Activated naive CD8-positive, alpha-beta T cell treated with anti-CD3 and anti-CD28 coated beads, Interleukin-2, amount 50 U/mL, for 16 hours (primary cell): Measurements from ENCODE around the gene DCAF15.
A peak's percentile ranks its signal among the peaks of the same experiment; 100 is the strongest.
"Not testable (repeated sequence)": the region's sequence is repeated elsewhere in the genome, so short reads cannot be mapped to it uniquely, and the experiment has no call there.

Source experiments
- DNase-seq: peaks from one replicate; pipeline ENCODE4 v3.0.0-alpha.2; 2020; ENCODE audit warnings: low read depth, low spot score

The DCAF15 gene

GRCh38 chr19:13952154-13952930 is at the start of gene DCAF15:
DCAF15 (plus strand) TSS chr19:13952509; CDS start chr19:13952513, 4 bp downstream.
- peak; percentile 96 for DNase-seq

GRCh38 chr19:13902993-13903555 is 49.2 kb upstream of the DCAF15 start:
- no peak for DNase-seq

- peak; percentile 95 for DNase-seq
Observed at GRCh38 chr19:13905634-13906520, 46.4 kb upstream of the DCAF15 start, which contains the start of the genes BRME1 and CC2D1A. BRME1 (minus strand) TSS chr19:13906117; CDS start chr19:13904892, 1,225 bp downstream. CC2D1A (plus strand) TSS chr19:13906201; CDS start chr19:13906442, 241 bp downstream.

- DNase-seq: no peak
Observed at GRCh38 chr19:13906521-13906904, 45.8 kb upstream of the DCAF15 start.

- no peak for DNase-seq
Observed at GRCh38 chr19:13906910-13907309, 45.4 kb upstream of the DCAF15 start.

- DNase-seq: no peak
Observed at GRCh38 chr19:13908674-13909073, 43.6 kb upstream of the DCAF15 start.

- no peak for DNase-seq
Observed at GRCh38 chr19:13909430-13909829, 42.9 kb upstream of the DCAF15 start.

- no peak for DNase-seq
Observed at GRCh38 chr19:13913352-13913751, 39.0 kb upstream of the DCAF15 start.

- DNase-seq: no peak
Observed at GRCh38 chr19:13914777-13915176, 37.5 kb upstream of the DCAF15 start.

GRCh38 chr19:13917888-13918406 is 34.4 kb upstream of the DCAF15 start:
- no peak for DNase-seq

- DNase-seq: no peak
Observed at GRCh38 chr19:13918726-13919411, 33.4 kb upstream of the DCAF15 start.

GRCh38 chr19:13920524-13920923 is 31.8 kb upstream of the DCAF15 start:
- DNase-seq: no peak

- no peak for DNase-seq
Observed at GRCh38 chr19:13920940-13921747, 31.2 kb upstream of the DCAF15 start.

- DNase-seq: not testable (repeated sequence)
Observed at GRCh38 chr19:13922118-13922517, 30.2 kb upstream of the DCAF15 start.

- DNase-seq: no peak
Observed at GRCh38 chr19:13923194-13923987, 28.9 kb upstream of the DCAF15 start.

- DNase-seq: no peak
Observed at GRCh38 chr19:13926010-13926409, 26.3 kb upstream of the DCAF15 start.

- no peak for DNase-seq
Observed at GRCh38 chr19:13926715-13927114, 25.6 kb upstream of the DCAF15 start.

- DNase-seq: no peak
Observed at GRCh38 chr19:13929340-13929739, 23.0 kb upstream of the DCAF15 start.

GRCh38 chr19:13929956-13930355 is 22.4 kb upstream of the DCAF15 start:
- no peak for DNase-seq

GRCh38 chr19:13930402-13930801 is 21.9 kb upstream of the DCAF15 start:
- no peak for DNase-seq
